Stimulated activated CD4-positive, alpha-beta T cell treated with anti-CD3 and anti-CD28 coated beads, Interleukin-4, amount 100 ng/mL, for 4 hours (primary cell): Measurements from ENCODE around the gene HDAC1.
"Not testable (repeated sequence)": the region's sequence is repeated elsewhere in the genome, so short reads cannot be mapped to it uniquely, and the experiment has no call there.

Experiments
- DNase-seq, 2 experiments: peaks; one replicate each; pipeline ENCODE4 v3.0.0-alpha.2; 2020

The HDAC1 gene

DNA sequence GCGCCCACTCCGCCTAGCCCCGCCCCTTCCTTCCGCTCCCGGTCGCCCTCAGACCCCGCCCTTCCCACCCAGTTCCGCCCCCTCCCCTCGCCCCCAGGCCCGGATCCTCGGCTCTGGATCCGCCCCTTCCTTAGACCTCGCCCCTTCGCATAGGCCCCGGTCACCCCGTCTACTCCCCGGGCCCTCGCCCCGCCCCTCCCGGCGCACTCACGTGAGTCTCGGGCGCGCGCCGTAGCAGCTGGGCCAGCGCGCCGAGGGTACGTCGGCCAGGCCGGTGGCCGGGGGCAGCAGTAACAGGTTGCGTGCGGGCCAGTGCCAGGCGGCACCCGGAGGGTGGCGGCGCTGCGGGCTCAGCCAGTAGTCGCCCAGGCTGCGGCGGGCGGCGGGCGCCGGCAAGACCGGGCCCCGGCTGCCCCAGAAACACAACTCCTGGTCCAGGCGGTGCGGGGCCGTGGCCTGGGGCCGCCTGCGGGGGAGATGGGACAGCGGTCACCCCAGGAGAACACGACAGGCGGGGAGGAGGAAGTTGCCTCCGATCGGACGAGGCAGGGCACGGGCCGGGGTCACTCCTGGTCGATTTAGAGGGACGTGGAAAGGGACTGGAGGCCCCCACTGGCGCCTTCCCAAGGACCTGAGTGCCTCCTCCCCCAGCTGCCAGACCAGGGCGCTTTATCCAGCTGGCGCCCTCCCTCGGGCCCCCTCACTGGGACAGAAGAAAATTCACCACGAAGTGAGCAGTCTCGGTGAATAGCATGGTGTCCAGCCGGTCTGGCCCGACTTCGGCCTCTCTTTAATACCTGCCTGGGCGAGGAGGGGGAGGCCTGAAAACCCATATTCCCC is 59.7 kb downstream of the HDAC1 start:
- peak; percentile 91 for DNase-seq

DNA sequence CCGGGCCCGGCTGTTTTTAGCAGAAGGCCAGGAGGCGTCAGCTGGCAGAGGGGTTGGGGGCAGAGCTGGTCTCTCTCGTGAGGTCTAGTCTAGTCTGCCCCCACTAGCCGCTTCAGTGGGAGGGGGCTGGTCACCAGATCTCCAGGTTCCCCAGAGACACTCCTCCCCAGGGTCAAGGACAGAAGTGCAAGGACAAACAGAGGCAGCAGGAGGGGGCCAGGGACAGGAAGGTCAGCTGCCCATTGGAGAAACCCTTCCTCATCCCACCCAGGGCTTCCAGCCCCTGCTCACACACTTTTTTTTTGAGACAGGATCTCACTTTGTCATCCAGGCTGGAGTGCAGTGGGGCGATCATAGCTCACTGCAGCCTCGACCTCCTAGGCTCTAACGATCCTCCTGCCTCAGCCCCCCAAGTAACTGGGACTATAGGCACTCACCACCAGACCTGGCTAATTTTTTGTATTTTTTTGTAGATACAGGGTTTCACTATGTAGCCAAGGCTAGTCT is 60.4 kb downstream of the HDAC1 start:
- no peak for DNase-seq

DNA sequence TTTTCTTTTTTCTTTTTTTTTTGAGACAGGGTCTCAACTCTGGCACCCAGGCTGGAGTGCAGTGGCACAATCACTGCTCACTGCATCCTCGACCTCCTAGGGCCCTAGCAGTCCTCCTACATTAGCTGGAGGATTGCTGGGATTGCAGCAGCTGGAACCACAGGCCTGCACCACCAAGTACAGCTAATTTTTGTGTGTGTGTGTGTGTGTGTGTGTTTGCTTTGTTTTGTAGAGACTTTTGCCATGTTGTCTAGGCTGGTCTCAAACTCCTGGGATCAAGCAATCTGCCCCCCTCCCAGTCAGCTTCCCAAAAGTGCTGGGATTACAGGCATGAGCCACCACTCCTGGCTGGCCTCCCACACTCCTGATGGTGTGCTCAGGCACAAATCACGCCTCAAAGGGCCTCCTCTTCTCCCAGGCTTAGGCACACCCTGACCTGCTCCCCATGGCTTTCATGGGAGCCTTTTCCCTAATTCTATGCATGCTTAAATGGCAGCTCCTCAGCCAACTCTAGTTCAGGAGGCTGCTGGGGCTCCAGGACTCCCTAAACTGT is 61.0 kb downstream of the HDAC1 start:
- DNase-seq, result no peak

DNA sequence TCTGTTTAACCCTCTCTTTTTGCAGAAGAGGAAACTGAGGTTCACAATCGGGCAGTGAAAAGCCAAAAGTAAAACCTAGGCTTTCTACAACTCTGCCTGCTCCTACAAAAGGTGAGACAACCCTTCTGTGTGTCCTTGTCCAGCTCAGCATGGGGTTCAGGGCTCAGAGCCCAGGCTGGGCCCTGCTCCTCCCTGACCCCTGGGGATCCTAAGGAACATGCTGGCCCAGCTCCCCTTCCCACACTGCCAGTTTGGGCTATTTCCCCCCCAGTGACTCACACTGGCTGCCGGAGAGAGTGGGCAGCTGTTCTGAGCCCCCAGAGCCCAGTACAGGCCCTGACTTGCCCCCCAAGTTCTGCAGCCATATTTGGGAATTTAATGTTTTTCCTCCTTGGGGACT is 61.5 kb downstream of the HDAC1 start:
- DNase-seq, result no peak

DNA sequence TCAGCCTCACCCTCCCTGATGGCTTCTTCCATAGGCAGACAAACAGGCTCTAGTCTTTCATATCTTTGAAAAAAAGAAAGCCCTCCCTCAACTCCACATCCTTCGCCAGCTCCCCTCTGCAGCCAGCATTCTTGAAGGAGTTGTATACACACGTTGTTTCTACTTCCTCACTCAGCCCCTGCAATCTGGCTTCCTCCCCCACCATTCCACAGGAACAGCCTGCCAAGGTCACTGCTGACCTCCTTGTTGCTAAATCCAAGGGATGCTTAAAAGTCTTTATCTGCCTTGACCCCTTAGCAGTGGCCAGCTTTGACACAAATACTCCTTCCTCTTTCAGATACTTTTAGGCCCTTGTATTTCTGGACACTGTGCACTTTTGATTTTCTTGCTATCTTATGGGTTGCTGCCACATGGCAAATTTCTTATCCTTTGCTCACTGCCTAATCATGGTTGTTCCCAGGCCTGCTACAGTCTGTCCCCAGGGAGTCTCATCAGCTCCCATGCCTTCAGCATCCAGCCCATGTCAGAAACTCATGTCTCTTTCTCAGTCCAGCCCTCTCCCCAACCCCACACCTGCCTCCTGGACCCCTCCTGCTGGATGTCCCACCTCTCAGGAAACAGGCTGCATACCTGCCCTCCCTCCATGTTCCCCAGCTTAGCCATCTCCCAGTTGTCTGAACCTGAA is 62.1 kb downstream of the HDAC1 start:
- no peak for DNase-seq

DNA sequence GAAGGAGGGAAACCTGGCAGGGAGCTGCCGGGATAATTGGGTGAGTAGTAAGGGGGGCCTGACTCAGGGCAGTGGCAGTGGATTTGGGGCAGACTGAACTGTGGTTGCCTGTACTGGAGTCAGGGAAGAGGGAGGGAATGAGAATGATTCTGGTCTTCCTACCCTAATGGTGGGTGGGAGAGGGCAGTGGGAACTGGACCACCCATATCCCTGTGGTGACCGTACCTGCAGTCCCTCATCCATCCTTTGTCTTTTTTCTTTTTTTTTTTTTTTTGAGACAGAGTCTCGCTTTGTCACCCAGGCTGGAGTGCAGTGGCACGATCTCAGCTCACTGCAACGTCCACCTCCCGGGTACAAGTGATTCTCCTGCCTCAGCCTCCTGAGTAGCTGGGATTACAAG is 63.9 kb downstream of the HDAC1 start:
- not testable (repeated sequence) for DNase-seq

DNA sequence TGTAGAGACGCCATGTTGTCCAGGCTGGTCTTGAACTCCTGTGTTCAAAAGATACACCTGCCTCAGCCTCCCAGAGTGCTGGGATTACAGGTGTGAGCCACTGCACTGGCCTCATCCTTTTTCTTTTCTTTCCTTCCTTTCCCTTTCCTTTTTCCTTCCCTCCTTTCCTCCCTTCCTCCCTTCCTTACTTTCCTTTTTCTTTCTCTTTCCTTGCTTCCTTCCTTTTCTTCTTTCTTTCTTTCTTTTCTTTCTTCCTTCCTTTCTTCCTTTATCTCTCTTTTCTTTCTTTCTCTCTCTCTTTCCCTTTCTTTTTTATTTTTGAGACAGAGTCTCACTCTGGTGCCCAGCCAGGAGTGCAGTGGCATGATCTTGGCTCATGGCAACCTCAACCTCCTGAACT is 64.6 kb downstream of the HDAC1 start:
- DNase-seq, result no peak

DNA sequence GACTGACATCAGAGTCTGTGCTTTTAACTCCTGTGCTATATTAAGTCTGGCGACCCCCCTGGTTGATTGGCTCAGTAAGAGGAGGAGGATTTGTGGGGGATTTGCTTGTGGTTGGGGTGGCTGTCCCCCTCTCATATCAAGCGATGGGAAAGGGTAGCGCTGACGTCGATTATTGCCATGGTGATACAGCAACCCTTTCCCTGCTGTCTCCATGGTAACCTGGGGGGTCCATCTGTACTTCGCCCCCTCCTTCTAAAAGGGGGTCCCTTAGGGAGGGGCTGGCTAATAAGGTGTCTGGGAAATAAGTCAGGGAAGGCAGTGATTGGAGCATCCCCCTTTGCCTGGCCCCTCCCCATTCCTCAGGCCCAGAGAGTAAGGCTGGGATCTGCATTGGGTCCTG is 65.7 kb downstream of the HDAC1 start:
- no peak for DNase-seq

DNA sequence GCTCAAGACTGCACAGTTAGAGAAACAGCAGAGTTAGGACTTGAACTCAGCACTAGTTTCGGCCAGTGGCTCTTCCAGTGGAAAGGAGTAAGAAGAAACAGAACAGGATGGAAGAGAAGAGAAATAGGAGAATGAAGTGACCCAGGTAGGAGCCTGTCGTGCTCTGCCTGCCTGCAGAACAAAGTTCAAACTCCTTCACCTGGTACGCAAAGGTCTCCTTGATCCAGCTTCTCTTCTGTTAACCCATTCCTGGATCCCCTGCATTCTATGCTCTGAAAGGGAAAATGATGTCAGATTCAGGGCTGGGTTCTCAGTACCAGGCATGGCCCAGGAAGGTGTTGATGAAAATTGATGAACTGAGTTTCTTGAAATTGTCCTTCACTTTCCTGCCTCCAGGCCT is 66.6 kb downstream of the HDAC1 start:
- no peak for DNase-seq

DNA sequence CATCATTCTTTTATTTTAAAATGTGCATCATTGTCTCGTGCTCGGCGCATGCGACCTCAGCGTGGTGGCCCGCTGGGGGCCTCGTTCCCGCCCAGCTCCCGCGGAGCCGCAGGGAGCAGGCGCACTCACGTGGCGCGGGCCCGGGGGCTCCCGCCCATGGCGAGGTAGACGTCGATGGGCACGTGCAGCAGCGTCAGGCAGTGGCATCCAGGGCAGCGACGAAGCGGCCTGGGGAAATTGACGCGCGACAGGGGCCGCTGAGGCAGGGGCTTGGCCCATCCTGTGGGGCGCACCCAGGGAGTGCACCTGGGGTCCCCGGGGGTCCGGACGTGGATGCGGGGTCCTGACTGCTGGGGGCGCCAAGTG is 69.4 kb downstream of the HDAC1 start:
- no peak for DNase-seq

DNA sequence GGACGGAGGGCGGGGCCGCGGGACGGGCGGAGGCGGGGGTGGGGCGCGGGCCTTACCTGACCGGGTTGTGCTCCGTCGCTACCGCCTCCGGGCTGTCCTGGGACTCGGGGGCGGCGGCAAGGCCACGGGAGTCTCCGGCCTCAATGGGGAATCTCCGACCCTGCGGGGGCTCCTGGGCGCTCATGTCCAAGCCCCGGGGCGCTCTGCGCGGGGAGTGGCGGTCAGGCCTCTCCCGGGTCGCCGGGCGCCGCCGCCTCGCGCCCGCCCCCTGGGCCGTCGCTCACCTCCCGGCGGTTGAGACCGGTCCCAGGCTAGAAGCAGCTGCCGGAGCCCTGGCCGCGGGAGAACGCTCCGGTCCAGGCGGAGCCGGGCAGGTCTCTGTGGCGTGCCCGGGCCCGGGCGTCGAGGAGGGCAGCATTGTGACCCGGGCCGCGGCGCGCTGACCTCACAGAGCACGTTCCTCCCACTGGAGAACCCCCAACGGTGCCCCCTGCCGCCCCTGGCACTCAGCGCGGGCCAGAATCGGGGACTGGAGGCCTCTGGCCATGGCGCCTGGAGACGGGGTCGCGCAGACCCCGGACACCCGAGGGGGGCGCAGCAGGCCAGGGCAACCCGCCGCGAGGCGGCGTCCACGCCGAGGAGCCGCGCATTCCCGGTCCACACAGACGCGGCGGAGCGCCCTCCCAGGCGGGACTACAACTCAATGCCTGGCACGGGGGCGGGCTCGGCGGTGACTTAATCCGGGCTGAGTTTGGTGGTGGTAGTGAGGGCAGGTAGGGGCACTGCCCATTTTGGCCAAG is 70.0 kb downstream of the HDAC1 start:
- peak; percentile 33 to 45 for DNase-seq

DNA sequence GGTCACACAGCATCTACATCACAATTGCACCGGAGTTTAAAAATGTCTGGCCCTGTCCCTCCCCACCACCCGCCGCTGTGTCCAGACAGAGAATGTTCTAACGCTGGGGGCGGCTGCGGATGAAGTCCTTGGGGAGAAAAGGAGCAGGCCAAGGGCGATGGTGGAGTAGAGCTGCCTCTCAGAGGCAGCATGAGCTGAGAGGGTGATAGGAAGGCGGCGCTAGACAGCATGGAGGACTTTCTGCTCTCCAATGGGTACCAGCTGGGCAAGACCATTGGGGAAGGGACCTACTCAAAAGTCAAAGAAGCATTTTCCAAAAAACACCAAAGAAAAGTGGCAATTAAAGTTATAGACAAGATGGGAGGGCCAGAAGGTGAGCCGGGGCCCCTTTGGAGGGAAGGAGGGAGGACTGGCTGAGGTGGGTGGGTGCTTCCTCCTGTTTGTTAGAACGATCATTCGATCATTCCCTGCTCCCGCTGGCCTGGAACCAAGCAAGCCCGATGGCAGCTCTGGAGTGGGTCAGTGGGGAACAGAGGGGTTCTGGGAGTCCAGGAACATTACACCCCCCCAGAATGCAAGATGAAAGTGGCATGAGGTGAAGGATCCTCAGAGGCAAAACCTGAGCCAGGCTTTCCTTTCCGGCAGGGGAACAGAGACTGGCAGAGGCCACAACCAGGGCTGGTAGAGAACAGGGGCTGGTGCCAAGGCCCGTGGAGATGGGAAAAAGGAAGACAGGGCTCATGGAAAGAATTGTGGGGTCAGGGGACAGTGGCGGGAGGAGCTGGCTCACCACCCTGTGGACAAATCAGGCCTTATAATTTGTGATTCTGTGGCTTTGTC is 70.8 kb downstream of the HDAC1 start, which contains the start of the genes FAM229A and TSSK3:
Gene FAM229A, minus strand, starts transcription at position 12 of the 840 bp plus-strand sequence. CDS start 394 bp downstream, outside the sequence.
Gene TSSK3, plus strand, starts transcription at position 66 of the 840 bp plus-strand sequence. Its CDS starts 163 bp downstream, at position 229.
- no peak for DNase-seq

DNA sequence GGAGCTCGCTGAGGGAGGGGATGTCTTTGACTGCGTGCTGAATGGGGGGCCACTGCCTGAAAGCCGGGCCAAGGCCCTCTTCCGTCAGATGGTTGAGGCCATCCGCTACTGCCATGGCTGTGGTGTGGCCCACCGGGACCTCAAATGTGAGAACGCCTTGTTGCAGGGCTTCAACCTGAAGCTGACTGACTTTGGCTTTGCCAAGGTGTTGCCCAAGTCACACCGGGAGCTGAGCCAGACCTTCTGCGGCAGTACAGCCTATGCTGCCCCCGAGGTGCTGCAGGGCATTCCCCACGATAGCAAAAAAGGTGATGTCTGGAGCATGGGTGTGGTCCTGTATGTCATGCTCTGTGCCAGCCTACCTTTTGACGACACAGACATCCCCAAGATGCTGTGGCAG is 71.8 kb downstream of the HDAC1 start:
- DNase-seq, result no peak

DNA sequence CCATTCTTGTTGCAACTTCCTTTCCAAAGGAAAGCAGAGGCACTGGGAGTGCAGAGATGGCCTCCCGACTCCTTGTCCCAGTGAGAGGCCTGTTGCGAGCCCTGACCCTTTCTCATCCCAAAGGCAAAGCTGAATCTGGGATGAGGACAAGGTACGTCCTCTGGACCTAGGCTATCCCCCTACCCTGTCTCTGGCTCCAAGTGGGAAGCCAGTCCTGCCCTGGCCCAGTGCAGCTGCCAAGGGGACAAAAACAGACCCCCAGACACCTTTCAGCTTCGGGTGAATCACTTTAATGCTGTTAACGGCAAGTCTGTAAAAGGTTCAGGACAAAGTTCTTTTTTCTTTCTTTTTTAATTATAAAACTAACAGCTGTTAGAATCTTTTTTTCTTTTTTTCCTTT is 73.0 kb downstream of the HDAC1 start:
- no peak for DNase-seq

DNA sequence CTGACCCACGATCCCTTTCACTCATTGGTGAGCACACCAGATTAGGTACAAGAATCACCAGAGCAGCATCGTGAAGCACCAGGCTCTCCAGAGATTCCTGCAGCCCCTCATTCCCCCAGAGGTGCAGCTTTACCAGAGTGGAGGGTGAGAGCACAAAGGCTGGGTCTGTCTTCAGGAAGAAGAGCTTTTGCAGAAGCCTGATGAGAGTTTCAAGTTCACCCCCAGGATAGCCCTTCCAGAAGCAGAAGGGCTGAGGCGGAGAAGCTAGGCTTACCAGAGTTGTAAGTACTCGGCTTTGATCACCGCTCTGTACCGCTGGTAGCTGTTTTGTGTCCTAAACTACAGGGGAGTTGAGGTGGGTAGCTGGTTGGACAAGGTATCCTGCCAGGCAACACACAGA is 73.6 kb downstream of the HDAC1 start:
- DNase-seq, result no peak

DNA sequence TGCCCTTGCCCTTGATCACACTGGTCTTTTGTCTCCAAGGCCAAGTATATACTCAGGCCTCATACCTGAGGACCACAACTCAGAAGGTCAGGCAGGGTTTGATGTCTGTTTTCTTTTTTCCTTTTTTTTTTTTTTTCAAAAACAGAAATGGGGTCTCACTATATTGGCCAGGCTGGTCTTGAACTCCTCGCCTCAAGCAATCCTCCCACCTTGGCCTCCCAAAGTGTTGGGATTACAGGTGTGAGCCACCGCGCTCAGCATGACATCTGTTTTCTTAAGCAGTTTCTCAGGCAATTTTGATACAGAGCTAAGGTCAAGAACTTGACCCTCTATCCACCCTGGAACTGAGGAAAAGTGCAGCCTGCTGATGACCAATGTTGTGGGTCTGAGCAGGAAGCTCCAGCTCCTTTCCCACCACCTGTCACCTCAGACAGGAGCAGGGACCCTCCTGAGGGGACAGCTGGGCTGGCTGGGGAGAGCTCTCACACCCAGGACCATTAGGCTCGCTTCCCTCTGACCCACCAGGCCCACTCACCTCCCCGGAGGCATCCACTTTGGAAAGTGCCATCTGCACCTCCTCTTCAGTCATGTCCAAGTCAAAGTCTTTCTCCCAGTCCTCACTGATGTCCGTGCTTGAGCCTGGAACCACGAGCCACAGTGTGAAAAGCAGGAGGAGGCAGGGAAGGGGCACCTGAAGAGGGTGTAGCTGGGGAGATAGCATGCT is 76.2 kb downstream of the HDAC1 start:
- no peak for DNase-seq

DNA sequence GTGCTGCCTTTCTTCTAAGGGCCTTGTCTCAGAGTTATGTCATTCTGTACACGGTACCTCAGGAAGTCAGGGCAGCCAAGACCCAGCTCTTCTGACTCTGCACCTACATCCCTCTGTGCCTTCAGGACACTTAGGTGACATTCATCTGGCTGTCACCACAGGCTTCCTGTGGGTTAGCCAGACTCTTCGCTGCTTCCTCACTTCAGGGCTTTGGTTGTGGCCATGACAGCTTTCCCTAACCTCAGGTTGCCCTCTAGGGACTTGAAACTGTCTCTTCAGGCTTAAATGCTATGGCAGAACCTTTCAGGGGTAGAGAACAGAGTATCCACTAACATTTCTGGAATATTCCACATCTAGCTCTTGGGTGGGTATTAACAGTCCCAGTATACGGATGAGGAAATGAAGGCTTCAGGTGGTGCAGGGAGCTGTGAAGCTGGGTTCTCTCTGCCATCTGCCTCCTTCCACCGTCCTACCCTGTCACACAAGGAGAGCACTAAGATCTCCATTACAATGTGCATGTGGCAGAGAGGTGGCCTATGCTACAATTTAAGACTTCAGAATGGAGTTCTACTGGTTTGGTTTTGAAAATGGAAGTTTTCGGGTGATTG is 80.4 kb downstream of the HDAC1 start:
- DNase-seq, result peak in 1 of 2 experiments; percentile 46

DNA sequence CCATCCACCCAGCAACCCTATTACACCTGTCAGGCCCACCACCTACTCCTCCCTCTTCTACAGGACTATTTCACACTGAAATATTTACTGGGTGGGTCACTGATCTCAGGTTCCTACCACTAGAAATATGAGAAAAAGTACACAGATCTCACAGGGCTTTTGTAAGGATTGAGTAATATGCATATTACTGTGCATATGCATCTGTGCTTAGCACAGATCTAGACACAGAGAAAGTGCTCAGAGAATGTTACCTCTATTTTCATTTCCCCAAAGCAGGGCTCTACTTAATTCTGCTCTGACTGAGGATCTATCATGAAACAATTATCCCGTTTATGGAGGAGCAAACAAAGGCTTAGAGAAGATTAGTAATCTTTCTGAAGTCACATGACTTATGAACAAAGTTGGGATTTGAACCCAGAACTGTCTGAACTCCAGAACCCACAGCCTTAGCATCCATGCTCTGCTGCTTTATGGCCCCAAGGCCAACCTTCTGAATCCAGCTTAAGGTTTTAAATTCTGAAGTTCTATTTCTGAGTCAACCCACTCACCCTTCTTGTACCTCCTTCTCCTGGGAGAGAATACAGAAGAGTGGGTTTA is 82.2 kb downstream of the HDAC1 start:
- no peak for DNase-seq

DNA sequence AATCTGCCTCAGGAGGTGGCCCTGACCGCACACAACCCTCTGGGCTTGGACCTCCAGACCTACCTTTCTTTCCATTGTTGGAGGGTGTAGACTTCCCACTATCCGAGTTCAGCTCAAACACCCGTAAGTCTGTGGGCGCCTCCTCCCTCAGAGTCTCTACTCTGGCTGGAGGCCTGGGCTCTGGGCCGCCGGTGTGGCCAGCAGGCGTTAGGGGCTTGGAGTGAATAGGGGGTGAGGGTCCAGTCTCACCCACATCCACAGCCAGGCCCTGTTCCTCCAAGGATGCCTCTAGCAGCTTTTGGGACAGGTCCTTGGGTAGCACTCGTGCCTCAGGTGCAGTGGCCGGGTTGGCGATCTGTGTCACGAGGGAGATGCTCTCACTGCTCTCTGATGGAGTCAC is 84.3 kb downstream of the HDAC1 start:
- DNase-seq, result no peak

DNA sequence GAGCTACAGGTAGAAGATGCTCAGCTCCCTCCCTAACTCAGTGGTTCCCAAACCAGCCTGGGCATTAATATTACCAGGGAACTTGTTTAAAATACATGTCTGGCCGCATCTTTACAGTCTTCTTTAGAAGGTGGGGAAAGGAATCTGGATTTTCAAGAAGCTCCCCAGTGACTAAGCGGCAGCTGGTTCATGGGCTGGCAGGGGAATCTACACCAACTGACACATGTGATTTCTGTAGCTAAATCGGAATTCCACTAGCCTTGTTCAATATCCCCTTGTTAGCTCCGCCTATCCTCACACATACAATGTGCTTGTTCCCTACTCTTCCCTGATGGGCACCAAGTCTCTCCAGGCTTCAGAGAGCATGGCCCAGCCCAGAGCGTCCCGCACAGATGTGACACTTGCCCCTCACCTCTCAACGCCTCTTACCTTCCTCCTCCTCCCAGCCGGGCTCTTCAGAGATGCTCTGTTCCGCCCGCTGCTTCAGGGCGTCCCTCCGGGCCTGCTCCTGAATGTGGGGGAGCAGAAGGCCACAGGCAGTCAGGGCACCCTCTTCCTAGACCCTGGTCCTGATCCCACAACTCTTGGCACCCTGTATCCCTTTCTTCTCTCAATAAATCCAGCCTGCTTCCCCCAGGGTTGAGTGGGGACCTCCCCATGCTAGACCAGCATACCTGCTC is 85.8 kb downstream of the HDAC1 start:
- no peak for DNase-seq
